ENCODE measurements around the gene DRD4. TPM values are rescaled to one million over a fixed set of nuclear protein-coding genes. Genes with fewer than 3 reads are reported as not detected.
"Not testable (repeated sequence)": the region's sequence is repeated elsewhere in the genome, so short reads cannot be mapped to it uniquely, and the experiment has no call there.

DRD4 gene
- total and polyA plus RNA-seq, 4 experiments from 2014 or later, result 0.64 to 1.0 TPM; not detected in 2

GRCh38 chr11:688681-689080 is 51.6 kb downstream of the DRD4 start:
- H3K9me3 ChIP-seq (ENCODE audit: control insufficient read depth in 1 of 2, low read length in 2 of 2), result no peaks in the 10 kb centered on the region
- H3K4me3 ChIP-seq (ENCODE audit: low read length in 2 of 2), result no peak overlapping the region
- H3K27me3 ChIP-seq (ENCODE audit: insufficient read depth, low read length), result no peaks in the 10 kb centered on the region
- peaks cover 18 to 34% (median 30%) of the 10 kb centered on the region in 4 donors for H3K4me1 Mint-ChIP-seq
- POLR2A ChIA-PET (ENCODE audit: partially characterized antibody), result no interaction called here
- CTCF ChIA-PET (ENCODE audit: partially characterized antibody), result no interaction called here
- H3K4me1 ChIP-seq (ENCODE audit: insufficient read depth, low read length), result peaks cover 34% of the 10 kb centered on the region
- H3K9me3 Mint-ChIP-seq, result peaks cover 0 to 2% (median 0%) of the 10 kb centered on the region in 8 donors
- intact Hi-C loops (cut with micrococcal nuclease), result no loop called here
- no peak overlapping the region for H3K4me3 Mint-ChIP-seq
- H3K36me3 ChIP-seq (ENCODE audit: insufficient read depth, low read length), result peaks cover 39% of the 10 kb centered on the region
- no peak overlapping the region for H3K27ac ChIP-seq (ENCODE audit: low read depth, low read length)
- no peaks in the 10 kb centered on the region for H3K27me3 Mint-ChIP-seq
- H3K36me3 Mint-ChIP-seq, result peaks cover 33 to 42% of the 10 kb centered on the region in 2 donors
- peak in 1 of 5 donors; percentile 5 for DNase-seq
- H3K27ac Mint-ChIP-seq, result no peak overlapping the region

- Histone ChIP-seq H3K4me1 (ENCODE audit: insufficient read depth, low read length) (peaks cover 41% of the 10 kb centered on the region), H3K9me3 (ENCODE audit: control insufficient read depth in 1 of 2, low read length in 2 of 2) (no peaks in the 10 kb centered on the region), H3K27me3 (ENCODE audit: insufficient read depth, low read length) (no peaks in the 10 kb centered on the region), H3K4me3 (ENCODE audit: low read length in 2 of 2) (no peak overlapping the region), H3K36me3 (ENCODE audit: insufficient read depth, low read length) (peaks cover 32% of the 10 kb centered on the region), H3K27ac (ENCODE audit: low read depth, low read length) (no peak overlapping the region)
- ChIA-PET POLR2A (ENCODE audit: partially characterized antibody) (no interaction called here), CTCF (ENCODE audit: partially characterized antibody) (interaction anchor here (1.0 kb wide), 1 partner anchor 37 kb away, joined by 6 read pairs; no protein-coding TSS in a partner anchor)
- Mint-ChIP-seq H3K4me3 (no peak overlapping the region), H3K36me3 (peaks cover 23 to 34% of the 10 kb centered on the region in 2 donors), H3K9me3 (no peaks in the 10 kb centered on the region), H3K27ac (peak overlapping the region in 5 of 7 donors; percentile 15 to 83 (median 31)), H3K27me3 (no peaks in the 10 kb centered on the region), H3K4me1 (peaks cover 20 to 38% (median 32%) of the 10 kb centered on the region in 4 donors)
- intact Hi-C loops (cut with micrococcal nuclease), result no loop called here
- peak in 1 of 5 donors; percentile 2 for DNase-seq
These were observed 52.6 kb downstream of the DRD4 start for GRCh38 chr11:689625-690024.

GRCh38 chr11:690244-690643 is 53.2 kb downstream of the DRD4 start:
- peaks cover 22 to 32% of the 10 kb centered on the region in 2 donors for H3K36me3 Mint-ChIP-seq
- intact Hi-C loops (cut with micrococcal nuclease); H3K4me3 Mint-ChIP-seq; H3K27me3 ChIP-seq (ENCODE audit: insufficient read depth, low read length); POLR2A ChIA-PET (ENCODE audit: partially characterized antibody); H3K9me3 Mint-ChIP-seq; H3K4me3 ChIP-seq (ENCODE audit: low read length in 2 of 2); CTCF ChIA-PET (ENCODE audit: partially characterized antibody); DNase-seq; H3K27me3 Mint-ChIP-seq; H3K27ac ChIP-seq (ENCODE audit: low read depth, low read length); H3K9me3 ChIP-seq (ENCODE audit: control insufficient read depth in 1 of 2, low read length in 2 of 2): not testable (repeated sequence)
- H3K27ac Mint-ChIP-seq, result peak overlapping the region in 5 of 7 donors; percentile 27 to 100 (median 85)
- peaks cover 20 to 38% (median 32%) of the 10 kb centered on the region in 4 donors for H3K4me1 Mint-ChIP-seq
- H3K4me1 ChIP-seq (ENCODE audit: insufficient read depth, low read length), result peaks cover 41% of the 10 kb centered on the region
- peaks cover 31% of the 10 kb centered on the region for H3K36me3 ChIP-seq (ENCODE audit: insufficient read depth, low read length)

Other genes starting within 250 kb of the DRD4 start
- not detected for gene PKP3, start 243.1 kb upstream of the DRD4 start, total RNA-seq
- under 1 TPM in 1 of 2 donors, not detected in 1; 0.14 TPM for gene PKP3, start 243.1 kb upstream of the DRD4 start, polyA plus RNA-seq
- gene SIGIRR, start 222.3 kb upstream of the DRD4 start, total RNA-seq, result 100 to 1,000 TPM; 437 to 440 TPM
- gene SIGIRR, start 222.3 kb upstream of the DRD4 start, polyA plus RNA-seq, result 100 to 1,000 TPM; 235 to 242 TPM
- 100 to 1,000 TPM; 120 to 123 TPM for gene ANO9, start 195.3 kb upstream of the DRD4 start, total RNA-seq
- 10 to 100 TPM in 1 of 2 donors, 1 to 10 TPM in 1; 9.4 to 15.5 TPM for gene ANO9, start 195.3 kb upstream of the DRD4 start, polyA plus RNA-seq
- gene PTDSS2, start 187.0 kb upstream of the DRD4 start, total RNA-seq, result 10 to 100 TPM; 23.3 to 26.1 TPM
- gene PTDSS2, start 187.0 kb upstream of the DRD4 start, polyA plus RNA-seq, result 1 to 10 TPM; 5.5 to 6.3 TPM
- gene RNH1, start 130.0 kb upstream of the DRD4 start, total RNA-seq, result 100 to 1,000 TPM in 1 of 2 experiments, 10 to 100 TPM in 1; 98.4 to 105 TPM
- 100 to 1,000 TPM; 164 to 187 TPM for gene RNH1, start 130.0 kb upstream of the DRD4 start, polyA plus RNA-seq
- gene HRAS, start 101.7 kb upstream of the DRD4 start, total RNA-seq, result 10 to 100 TPM; 36.7 to 42.5 TPM
- gene HRAS, start 101.7 kb upstream of the DRD4 start, polyA plus RNA-seq, result 10 to 100 TPM; 12.9 to 28.5 TPM
- 1 to 10 TPM; 4.4 to 4.6 TPM for gene LRRC56, start 99.7 kb upstream of the DRD4 start, total RNA-seq
- gene LRRC56, start 99.7 kb upstream of the DRD4 start, polyA plus RNA-seq, result 1 to 10 TPM in 1 of 2 donors, under 1 TPM in 1; 0.24 to 1.5 TPM
- gene LMNTD2, start 76.5 kb upstream of the DRD4 start, total RNA-seq, result 1 to 10 TPM; 7.0 to 8.1 TPM
- gene LMNTD2, start 76.5 kb upstream of the DRD4 start, polyA plus RNA-seq, result 1 to 10 TPM in 1 of 2 donors, under 1 TPM in 1; 0.94 to 1.3 TPM
- gene RASSF7, start 76.3 kb upstream of the DRD4 start, total RNA-seq, result 10 to 100 TPM; 52.7 to 55.2 TPM
- gene RASSF7, start 76.3 kb upstream of the DRD4 start, polyA plus RNA-seq, result 10 to 100 TPM; 38.4 to 43.7 TPM
- 10 to 100 TPM; 49.2 to 54.5 TPM for gene PHRF1, start 60.8 kb upstream of the DRD4 start, total RNA-seq
- gene PHRF1, start 60.8 kb upstream of the DRD4 start, polyA plus RNA-seq, result 10 to 100 TPM in 1 of 2 donors, under 1 TPM in 1; 0.93 to 17.0 TPM
- 10 to 100 TPM; 67.6 to 76.6 TPM for gene IRF7, start 21.3 kb upstream of the DRD4 start, total RNA-seq
- 10 to 100 TPM; 20.8 to 37.4 TPM for gene IRF7, start 21.3 kb upstream of the DRD4 start, polyA plus RNA-seq
- gene CDHR5, start 12.3 kb upstream of the DRD4 start, total RNA-seq, result not detected
- gene CDHR5, start 12.3 kb upstream of the DRD4 start, polyA plus RNA-seq, result not detected
- not detected for gene SCT, start 10.1 kb upstream of the DRD4 start, total RNA-seq
- gene SCT, start 10.1 kb upstream of the DRD4 start, polyA plus RNA-seq, result not detected
- 10 to 100 TPM; 41.3 to 44.3 TPM for gene DEAF1, start 58.0 kb downstream of the DRD4 start, total RNA-seq
- 10 to 100 TPM; 34.5 to 50.8 TPM for gene DEAF1, start 58.0 kb downstream of the DRD4 start, polyA plus RNA-seq
- gene TMEM80, start 58.5 kb downstream of the DRD4 start, total RNA-seq, result 10 to 100 TPM; 44.7 to 47.3 TPM
- gene TMEM80, start 58.5 kb downstream of the DRD4 start, polyA plus RNA-seq, result 10 to 100 TPM; 27.0 to 32.6 TPM
- gene EPS8L2, start 69.0 kb downstream of the DRD4 start, total RNA-seq, result 10 to 100 TPM; 17.4 to 17.8 TPM
- gene EPS8L2, start 69.0 kb downstream of the DRD4 start, polyA plus RNA-seq, result 10 to 100 TPM; 15.4 to 19.5 TPM
- gene TALDO1, start 110.2 kb downstream of the DRD4 start, total RNA-seq, result 10 to 100 TPM; 80.4 to 90.5 TPM
- 100 to 1,000 TPM; 174 to 244 TPM for gene TALDO1, start 110.2 kb downstream of the DRD4 start, polyA plus RNA-seq
- gene GATD1, start 140.2 kb downstream of the DRD4 start, total RNA-seq, result 10 to 100 TPM; 51.5 to 64.9 TPM
- gene GATD1, start 140.2 kb downstream of the DRD4 start, polyA plus RNA-seq, result 10 to 100 TPM in 1 of 2 donors, 1 to 10 TPM in 1; 4.3 to 15.0 TPM
- gene CEND1, start 152.8 kb downstream of the DRD4 start, total RNA-seq, result under 1 TPM in 1 of 2 experiments, not detected in 1; 0.19 TPM
- not detected for gene CEND1, start 152.8 kb downstream of the DRD4 start, polyA plus RNA-seq
- gene SLC25A22, start 161.0 kb downstream of the DRD4 start, total RNA-seq, result 10 to 100 TPM; 24.0 to 24.1 TPM
- 10 to 100 TPM in 1 of 2 donors, 1 to 10 TPM in 1; 9.4 to 13.5 TPM for gene SLC25A22, start 161.0 kb downstream of the DRD4 start, polyA plus RNA-seq
- 10 to 100 TPM; 32.5 to 34.8 TPM for gene PIDD1, start 168.0 kb downstream of the DRD4 start, total RNA-seq
- 1 to 10 TPM; 7.0 to 7.8 TPM for gene PIDD1, start 168.0 kb downstream of the DRD4 start, polyA plus RNA-seq
- gene RPLP2, start 172.7 kb downstream of the DRD4 start, total RNA-seq, result 1,000 to 10,000 TPM; 4,870 to 5,155 TPM
- 1,000 to 10,000 TPM; 1,822 to 3,757 TPM for gene RPLP2, start 172.7 kb downstream of the DRD4 start, polyA plus RNA-seq
- 100 to 1,000 TPM; 200 to 201 TPM for gene PNPLA2, start 181.6 kb downstream of the DRD4 start, total RNA-seq
- 10 to 100 TPM; 12.2 to 35.2 TPM for gene PNPLA2, start 181.6 kb downstream of the DRD4 start, polyA plus RNA-seq
- under 1 TPM in 1 of 2 experiments, not detected in 1; 0.55 TPM for gene CRACR2B, start 190.7 kb downstream of the DRD4 start, total RNA-seq
- gene CRACR2B, start 190.7 kb downstream of the DRD4 start, polyA plus RNA-seq, result not detected
- gene CD151, start 195.7 kb downstream of the DRD4 start, total RNA-seq, result 10 to 100 TPM; 20.7 to 23.4 TPM
- gene CD151, start 195.7 kb downstream of the DRD4 start, polyA plus RNA-seq, result 10 to 100 TPM in 1 of 2 donors, 1 to 10 TPM in 1; 9.7 to 24.8 TPM
- 10 to 100 TPM; 55.8 to 56.2 TPM for gene POLR2L, start 205.3 kb downstream of the DRD4 start, total RNA-seq
- 100 to 1,000 TPM in 1 of 2 donors, 10 to 100 TPM in 1; 83.7 to 108 TPM for gene POLR2L, start 205.3 kb downstream of the DRD4 start, polyA plus RNA-seq
- gene TSPAN4, start 205.6 kb downstream of the DRD4 start, total RNA-seq, result 1 to 10 TPM; 5.3 to 5.8 TPM
- gene TSPAN4, start 205.6 kb downstream of the DRD4 start, polyA plus RNA-seq, result 1 to 10 TPM; 1.8 to 3.5 TPM